Neural cell (in vitro differentiated cells): ENCODE data around the gene STUM.

Experiments
- CTCF ChIP-seq: fragments of 450-650 bp; IDR thresholded peaks from 2 replicates; pipeline ENCODE4 v1.5.1; 2014; ENCODE audit warnings: antibody characterized with exemption, mild to moderate bottlenecking, moderate library complexity; ENCODE audit not compliant: poor library complexity, severe bottlenecking
- EP300 ChIP-seq: fragments of 450-650 bp; conservative IDR thresholded peaks from 2 replicates; pipeline ENCODE4 v1.6.1; 2014; ENCODE audit warnings: antibody characterized with exemption, mild to moderate bottlenecking, moderate library complexity; ENCODE audit not compliant: poor library complexity, severe bottlenecking
- MXI1 ChIP-seq: fragments of 450-650 bp; conservative IDR thresholded peaks from 2 replicates; pipeline ENCODE4 v1.6.1; 2014; ENCODE audit warnings: antibody characterized with exemption, mild to moderate bottlenecking; ENCODE audit not compliant: poor library complexity, severe bottlenecking
- POLR2AphosphoS5 ChIP-seq: IDR thresholded peaks from 2 replicates; pipeline ENCODE4 v1.6.1; 2012
- RAD21 ChIP-seq: fragments of 450-650 bp; conservative IDR thresholded peaks from 2 replicates; pipeline ENCODE4 v1.6.1; 2014; ENCODE audit warnings: antibody characterized with exemption, mild to moderate bottlenecking, moderate library complexity
- SMC3 ChIP-seq: fragments of 450-650 bp; conservative IDR thresholded peaks from 2 replicates; pipeline ENCODE4 v1.6.1; 2014; ENCODE audit warnings: antibody characterized with exemption, mild to moderate bottlenecking, moderate library complexity; ENCODE audit not compliant: poor library complexity

GRCh38 chr1:226607821-226608220 is 59.3 kb downstream of the STUM start:
- TF ChIP-seq EP300 (no peak), CTCF (no peak), SMC3 (no peak), POLR2AphosphoS5 (no peak), MXI1 (no peak), RAD21 (no peak)
